ENCODE data around the gene IFT43. TPM values are rescaled to one million over a fixed set of nuclear protein-coding genes. Genes with fewer than 3 reads are reported as not detected.

IFT43 gene
- total RNA-seq, 1 experiment from 2014 or later, result 17.5 TPM

DNA sequence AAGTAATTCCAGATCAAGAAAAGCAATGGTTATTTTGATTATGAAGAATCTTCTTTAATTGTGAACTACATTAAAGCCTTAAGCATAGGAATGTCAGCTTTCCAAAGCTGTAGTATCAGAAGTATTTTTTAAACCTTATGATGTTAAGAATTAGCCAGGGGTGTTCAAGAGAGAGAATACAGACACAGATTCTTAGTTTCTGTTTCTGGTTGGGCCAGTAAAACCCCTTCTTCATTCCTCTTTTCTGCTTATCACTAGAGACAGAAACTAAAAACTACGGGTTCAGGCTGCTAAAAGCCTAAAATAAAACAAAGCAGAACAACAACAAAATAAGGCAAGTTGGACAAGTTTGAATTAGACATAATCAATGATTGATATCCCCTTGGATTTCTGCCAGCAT, 38.2 kb downstream of the IFT43 start:
- ATAC-seq (no peak), DNase-seq (ENCODE audit: low spot score) (no peak)
- ChIA-PET CTCF (no interaction called here), POLR2A (no interaction called here)
- Mint-ChIP-seq H3K4me1 (peaks cover 17% of the 10 kb centered on the region), H3K36me3 (peaks cover 24% of the 10 kb centered on the region), H3K4me3 (no peak overlapping the region), H3K27me3 (ENCODE audit: low read depth) (no peaks in the 10 kb centered on the region), H3K27ac (0 out of 2 replicates have a peak overlapping the region, but pooled peaks have one; percentile 43), H3K9me3 (peaks cover 17% of the 10 kb centered on the region)
- TF ChIP-seq, protein P1, sequence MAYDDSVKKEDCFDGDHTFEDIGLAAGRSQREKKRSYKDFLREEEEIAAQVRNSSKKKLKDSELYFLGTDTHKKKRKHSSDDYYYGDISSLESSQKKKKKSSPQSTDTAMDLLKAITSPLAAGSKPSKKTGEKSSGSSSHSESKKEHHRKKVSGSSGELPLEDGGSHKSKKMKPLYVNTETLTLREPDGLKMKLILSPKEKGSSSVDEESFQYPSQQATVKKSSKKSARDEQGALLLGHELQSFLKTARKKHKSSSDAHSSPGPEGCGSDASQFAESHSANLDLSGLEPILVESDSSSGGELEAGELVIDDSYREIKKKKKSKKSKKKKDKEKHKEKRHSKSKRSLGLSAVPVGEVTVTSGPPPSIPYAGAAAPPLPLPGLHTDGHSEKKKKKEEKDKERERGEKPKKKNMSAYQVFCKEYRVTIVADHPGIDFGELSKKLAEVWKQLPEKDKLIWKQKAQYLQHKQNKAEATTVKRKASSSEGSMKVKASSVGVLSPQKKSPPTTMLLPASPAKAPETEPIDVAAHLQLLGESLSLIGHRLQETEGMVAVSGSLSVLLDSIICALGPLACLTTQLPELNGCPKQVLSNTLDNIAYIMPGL (CRISPR knock-in tag; IDR thresholded peaks at IDR 0.05), result no peak
- no peak for TF ChIP-seq ELF4 (CRISPR knock-in tag; IDR thresholded peaks at IDR 0.05; ENCODE audit: low read depth)
- TF ChIP-seq ERG (CRISPR knock-in tag; IDR thresholded peaks at IDR 0.05), result no peak
- no peak for TF ChIP-seq ATF6 (CRISPR knock-in tag; IDR thresholded peaks at IDR 0.05)
- no peak for TF ChIP-seq ZNF281 (CRISPR knock-in tag; IDR thresholded peaks at IDR 0.05)
- TF ChIP-seq, protein P2, sequence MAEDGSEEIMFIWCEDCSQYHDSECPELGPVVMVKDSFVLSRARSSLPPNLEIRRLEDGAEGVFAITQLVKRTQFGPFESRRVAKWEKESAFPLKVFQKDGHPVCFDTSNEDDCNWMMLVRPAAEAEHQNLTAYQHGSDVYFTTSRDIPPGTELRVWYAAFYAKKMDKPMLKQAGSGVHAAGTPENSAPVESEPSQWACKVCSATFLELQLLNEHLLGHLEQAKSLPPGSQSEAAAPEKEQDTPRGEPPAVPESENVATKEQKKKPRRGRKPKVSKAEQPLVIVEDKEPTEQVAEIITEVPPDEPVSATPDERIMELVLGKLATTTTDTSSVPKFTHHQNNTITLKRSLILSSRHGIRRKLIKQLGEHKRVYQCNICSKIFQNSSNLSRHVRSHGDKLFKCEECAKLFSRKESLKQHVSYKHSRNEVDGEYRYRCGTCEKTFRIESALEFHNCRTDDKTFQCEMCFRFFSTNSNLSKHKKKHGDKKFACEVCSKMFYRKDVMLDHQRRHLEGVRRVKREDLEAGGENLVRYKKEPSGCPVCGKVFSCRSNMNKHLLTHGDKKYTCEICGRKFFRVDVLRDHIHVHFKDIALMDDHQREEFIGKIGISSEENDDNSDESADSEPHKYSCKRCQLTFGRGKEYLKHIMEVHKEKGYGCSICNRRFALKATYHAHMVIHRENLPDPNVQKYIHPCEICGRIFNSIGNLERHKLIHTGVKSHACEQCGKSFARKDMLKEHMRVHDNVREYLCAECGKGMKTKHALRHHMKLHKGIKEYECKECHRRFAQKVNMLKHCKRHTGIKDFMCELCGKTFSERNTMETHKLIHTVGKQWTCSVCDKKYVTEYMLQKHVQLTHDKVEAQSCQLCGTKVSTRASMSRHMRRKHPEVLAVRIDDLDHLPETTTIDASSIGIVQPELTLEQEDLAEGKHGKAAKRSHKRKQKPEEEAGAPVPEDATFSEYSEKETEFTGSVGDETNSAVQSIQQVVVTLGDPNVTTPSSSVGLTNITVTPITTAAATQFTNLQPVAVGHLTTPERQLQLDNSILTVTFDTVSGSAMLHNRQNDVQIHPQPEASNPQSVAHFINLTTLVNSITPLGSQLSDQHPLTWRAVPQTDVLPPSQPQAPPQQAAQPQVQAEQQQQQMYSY (CRISPR knock-in tag; IDR thresholded peaks at IDR 0.05), result no peak
- TF ChIP-seq IRF2 (CRISPR knock-in tag; IDR thresholded peaks at IDR 0.05; ENCODE audit: borderline replicate concordance, low read depth), result no peak
- TF ChIP-seq, protein P3, sequence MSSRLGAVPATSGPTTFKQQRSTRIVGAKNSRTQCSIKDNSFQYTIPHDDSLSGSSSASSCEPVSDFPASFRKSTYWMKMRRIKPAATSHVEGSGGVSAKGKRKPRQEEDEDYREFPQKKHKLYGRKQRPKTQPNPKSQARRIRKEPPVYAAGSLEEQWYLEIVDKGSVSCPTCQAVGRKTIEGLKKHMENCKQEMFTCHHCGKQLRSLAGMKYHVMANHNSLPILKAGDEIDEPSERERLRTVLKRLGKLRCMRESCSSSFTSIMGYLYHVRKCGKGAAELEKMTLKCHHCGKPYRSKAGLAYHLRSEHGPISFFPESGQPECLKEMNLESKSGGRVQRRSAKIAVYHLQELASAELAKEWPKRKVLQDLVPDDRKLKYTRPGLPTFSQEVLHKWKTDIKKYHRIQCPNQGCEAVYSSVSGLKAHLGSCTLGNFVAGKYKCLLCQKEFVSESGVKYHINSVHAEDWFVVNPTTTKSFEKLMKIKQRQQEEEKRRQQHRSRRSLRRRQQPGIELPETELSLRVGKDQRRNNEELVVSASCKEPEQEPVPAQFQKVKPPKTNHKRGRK (CRISPR knock-in tag; IDR thresholded peaks at IDR 0.05; ENCODE audit: borderline replicate concordance), result no peak
- no peak for TF ChIP-seq JUN (CRISPR knock-in tag; IDR thresholded peaks at IDR 0.05)
- TF ChIP-seq CDX4 (CRISPR knock-in tag; IDR thresholded peaks at IDR 0.05; ENCODE audit: borderline replicate concordance), result no peak
- TF ChIP-seq RELA (CRISPR knock-in tag; IDR thresholded peaks at IDR 0.05; ENCODE audit: borderline replicate concordance), result no peak
